AG20443 (cell line): ENCODE measurements around the gene PRPSAP2.

ENCODE experiments used
- DNase-seq: peaks from one replicate; pipeline ENCODE4 v3.0.0; 2012; ENCODE audit warnings: low spot score, mixed read lengths

The PRPSAP2 gene

DNA sequence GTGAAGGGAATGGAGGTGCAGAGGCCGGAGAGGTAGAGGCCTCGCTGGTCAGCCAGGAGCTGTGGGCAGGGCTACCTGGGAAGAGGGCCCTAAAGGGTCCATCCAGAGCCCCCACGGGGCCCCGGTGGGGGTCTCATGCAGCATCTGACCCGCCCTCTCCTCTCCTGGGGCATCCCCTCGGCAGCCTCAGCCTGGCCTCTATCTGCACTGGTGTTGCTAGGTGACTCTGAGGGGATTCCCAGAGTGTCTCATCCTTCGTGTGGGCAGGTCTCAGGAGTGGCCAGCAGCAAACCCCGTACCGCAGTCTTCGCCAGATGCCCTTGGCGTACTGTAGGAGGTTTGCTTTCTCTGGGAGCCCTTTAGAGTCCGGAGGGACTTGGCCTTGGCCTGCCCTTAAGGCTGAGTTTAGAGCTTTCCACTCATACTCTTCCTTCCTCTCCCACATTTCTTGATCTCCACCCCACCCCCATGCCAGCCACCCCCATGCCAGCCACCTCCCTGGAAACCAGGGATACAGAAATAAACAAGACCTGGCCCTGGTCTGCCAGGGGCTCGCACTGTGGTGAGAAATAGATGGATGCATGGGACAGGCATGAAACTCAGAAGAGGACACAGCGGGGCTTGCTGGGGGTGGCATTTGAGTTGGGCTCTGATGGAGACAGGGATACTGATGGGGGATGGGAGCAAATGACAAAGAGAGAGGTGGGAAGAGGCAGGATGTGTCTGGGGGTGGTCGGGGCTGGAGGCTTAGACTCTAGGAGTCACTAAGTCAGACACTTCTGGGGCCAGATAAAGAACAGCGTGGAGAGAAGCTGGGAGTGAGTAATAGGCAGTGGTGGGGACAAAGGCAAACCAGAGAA, 103.9 kb downstream of the PRPSAP2 start:
- DNase-seq, result peak; percentile 48

DNA sequence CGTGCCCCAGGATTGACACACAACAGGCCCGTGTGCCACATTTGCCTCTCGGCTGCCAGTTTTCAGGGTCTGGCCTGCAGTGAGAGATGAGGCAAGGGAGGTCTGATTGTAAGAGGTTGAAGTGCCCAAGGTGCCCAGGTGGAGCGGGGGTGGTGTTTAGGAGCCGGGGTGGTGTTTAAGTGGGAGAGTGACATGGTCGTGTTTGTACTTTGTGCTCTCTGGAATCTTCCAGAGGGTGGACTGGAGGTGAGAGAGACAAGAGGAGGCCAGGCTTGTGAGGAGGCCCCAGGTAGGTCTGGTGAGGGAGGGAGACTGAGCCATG, 104.5 kb downstream of the PRPSAP2 start:
- DNase-seq, result no peak

DNA sequence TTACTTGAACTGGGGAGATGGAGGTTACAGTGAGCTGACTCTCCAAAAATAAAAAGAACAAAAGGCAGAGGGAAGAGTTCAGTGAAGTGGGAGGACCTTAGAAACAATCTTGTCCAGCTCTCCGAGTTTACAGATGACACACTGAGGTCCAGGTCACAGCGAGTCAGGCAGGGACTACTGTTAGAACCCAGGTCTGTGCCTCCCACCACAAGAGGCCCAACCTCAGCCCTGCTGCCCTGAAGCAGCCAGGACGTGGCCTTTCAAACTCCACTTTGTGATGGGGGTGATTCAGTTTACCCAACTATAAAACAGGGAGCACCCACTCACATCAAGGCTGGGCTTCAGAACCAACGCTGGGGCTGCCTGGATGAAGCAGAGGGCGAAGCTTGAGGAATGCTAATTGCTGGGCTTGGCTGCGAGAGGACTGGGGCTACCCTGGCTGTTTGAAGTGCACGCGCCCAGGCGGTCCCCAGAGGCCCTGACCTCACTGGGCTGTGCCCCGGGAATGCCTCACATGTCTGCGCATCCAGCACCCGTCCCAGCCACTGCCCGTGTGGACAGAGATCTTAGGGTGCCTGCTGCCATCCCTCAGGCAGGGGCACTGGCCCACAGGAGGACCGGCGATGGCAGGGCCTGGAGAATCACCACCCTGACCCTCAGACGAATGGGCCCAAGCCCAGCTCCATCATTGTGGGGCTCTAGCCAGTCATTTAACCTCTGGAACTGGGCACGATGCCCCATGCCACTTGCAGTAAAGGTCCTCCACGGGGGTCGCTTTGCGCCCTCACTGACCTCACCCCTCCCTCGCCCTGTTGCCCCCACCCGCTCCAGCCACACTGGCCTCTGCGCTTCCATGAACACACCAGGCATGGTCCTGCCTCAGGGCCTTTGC, 105.4 kb downstream of the PRPSAP2 start:
- no peak for DNase-seq

DNA sequence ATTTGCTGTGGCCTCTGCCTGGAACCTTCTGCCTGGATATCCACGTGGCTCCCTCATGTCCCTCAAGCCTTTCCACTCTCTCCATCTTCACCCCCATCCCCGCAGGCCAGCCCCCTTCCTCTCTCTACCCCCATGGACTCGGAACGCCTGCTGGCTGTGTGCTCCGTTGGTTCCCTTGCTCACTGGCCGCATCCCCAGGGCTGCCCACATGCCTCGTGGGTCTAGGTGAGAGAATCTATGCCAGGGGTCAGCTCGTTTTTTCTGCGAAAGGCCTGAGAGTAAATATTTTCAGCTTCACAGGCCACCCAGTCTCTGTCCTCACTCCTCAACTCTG, 106.1 kb downstream of the PRPSAP2 start:
- DNase-seq, result no peak

DNA sequence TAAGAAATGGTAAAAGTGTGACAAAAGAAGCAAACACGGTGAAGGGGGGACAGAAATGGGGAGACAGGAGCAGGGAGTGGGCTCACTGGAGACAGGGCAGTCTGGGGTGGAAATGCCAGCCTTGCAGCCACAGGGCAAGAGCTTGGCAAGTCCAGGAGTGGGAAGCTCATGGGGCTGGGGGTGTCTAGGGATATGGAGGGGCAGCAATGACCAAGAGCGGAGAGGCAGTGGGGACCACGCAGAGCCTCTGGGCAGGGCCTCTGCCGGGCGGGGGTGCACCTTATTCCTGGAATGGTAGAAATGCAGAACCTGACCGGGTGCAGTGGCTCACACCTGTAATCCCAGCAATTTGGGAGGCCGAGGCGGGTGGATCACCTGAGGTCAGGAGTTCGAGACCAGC, 106.6 kb downstream of the PRPSAP2 start:
- DNase-seq, result no peak

DNA sequence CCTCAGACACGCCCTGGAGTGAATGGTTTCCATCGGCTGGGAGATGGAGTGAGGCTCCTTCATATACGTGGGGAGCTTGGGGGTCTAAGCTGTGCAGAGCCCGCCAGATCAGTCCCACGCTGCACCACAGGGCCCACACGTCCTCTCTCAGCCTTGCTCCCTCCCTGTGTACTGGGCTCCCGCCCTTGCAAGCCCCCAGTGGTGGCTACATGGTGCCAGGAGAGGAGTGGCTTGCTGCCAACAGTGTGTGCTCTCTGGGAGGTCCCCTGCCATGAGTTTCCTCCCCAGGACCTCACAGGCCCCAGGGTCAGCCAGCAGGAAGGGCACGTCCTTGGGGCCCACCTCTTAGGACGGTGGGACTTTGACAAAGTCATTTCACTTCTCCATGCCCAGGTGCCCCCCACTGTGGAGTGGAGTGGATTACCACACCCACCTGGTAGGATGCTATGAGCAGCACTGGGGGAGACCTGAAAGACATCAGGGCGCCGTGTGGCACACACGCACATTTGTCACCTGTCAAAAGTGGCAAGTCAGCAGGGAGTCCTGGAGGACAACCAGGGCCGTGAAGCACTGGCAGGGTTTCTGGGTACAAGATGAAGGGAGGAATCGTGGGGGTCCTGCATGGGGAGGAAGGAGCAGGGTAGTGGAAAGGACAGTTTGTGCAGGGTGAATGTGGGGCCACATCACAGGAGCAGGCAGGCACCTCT, 107.8 kb downstream of the PRPSAP2 start:
- no peak for DNase-seq

DNA sequence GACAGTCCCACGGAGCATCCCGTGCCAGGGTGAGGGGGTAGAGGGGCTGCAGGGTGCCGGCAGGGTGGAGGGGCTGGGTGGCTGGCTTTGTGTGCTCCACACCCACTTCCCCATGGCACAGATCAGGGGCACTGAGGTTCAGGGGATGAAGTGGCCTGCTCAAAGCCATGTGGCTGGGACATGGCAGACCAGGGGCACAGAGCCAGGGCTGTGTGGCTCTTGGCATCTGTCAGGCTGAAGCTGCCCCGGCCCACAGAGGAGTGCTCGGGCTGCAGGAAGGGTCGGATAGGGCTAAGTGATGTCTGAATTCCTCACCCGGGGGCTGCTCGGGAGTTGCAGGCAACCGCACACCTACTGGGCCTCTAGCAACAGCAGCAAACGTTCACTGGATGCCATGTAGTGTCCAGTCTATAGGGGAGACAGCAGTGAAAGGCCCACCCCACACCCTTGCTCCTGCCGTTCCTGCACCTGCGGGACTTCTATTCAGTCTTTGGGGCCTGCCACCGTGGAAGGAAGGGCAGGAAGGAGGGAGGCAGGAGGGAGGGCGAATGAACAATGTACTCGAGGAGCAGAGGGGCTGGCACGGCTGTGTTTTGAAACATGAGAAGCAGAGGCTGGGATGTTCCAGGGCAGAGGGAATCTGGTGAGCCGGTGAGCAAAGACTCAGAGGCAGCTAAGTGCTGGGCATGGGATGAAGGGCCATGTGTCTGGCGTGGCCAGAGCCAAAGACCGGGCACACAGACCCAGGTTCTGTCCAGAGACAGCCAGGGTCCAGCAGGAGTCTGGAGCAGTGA, 109.1 kb downstream of the PRPSAP2 start:
- DNase-seq, result peak; percentile 40

DNA sequence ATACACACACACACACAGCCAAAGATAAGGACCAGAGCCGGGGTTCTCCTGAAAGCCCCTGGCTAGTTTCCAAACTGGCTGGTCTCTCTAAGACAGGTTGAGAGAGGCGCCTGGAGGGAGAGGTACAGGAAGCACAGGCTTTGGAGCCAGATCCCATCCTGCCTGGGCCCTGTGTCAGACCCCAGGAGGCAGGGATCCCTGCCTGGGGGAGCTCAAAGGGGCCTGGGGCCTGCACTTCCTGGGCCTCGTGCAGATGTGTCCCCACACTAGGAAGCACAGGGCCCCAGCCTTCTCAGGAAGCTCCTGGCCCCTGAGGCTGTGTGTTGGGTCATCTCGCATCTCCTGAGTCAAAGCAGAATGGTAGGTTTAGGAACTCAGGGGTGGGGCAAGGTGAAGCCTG, 110.0 kb downstream of the PRPSAP2 start:
- no peak for DNase-seq

DNA sequence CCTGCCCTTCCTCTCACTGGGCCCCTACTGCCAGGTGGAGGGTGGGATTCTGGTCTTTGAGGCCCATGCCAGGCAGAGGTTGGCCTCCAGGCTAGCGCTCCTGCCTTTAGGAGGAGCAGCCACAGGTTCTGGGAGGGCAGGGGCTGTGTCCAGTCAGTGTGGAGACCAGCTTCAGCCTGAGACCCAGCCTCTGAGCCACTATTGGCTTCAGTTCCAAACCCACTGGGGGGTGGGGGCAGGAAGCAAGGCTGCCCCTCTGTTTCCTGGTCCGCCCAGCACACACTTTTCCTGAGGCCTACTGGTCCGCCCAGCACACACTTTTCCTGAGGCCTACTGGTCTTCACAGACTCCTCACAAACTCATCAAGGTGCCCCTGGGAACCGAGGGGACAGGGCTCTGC, 110.4 kb downstream of the PRPSAP2 start:
- no peak for DNase-seq

DNA sequence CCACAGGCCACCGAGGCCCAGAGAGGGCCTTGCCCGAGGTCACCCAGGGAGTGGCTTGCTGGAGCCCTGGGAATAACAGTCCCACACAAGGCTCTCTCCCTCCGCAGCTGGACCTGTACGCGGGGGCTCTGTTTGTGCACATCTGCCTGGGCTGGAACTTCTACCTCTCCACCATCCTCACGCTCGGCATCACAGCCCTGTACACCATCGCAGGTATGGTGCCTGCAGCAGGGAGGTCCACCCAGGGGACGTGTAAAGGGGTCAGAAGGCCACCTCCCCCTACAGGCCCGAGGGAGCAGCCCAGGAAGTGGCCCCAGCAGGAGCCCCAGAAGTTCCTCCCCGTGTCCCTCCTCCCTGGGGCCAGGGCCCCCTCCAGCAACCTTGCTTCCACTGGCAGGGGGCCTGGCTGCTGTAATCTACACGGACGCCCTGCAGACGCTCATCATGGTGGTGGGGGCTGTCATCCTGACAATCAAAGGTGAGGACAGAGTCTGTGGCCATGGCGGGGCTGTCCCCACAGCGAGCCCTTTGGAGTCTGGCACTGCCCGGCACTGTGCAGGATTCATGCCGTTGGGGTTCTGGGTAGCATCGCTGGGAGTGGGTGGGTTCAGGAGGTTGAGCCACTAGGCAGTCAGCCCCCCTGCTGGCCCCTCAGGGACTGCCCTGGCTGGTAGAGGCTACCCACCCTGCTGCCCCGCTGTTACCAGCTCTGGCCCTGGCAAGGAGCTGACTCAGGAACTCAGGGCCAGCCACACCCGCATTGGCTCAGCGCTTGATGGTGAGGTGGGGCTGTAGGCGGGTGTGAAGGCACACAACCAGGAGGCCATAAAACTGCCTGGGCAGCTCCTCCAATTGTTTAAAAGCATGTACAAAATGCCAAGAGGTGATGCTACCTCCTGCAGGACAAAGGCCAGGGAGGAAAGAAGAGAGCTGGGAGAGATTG, 111.3 kb downstream of the PRPSAP2 start:
- DNase-seq, result peak; percentile 74

DNA sequence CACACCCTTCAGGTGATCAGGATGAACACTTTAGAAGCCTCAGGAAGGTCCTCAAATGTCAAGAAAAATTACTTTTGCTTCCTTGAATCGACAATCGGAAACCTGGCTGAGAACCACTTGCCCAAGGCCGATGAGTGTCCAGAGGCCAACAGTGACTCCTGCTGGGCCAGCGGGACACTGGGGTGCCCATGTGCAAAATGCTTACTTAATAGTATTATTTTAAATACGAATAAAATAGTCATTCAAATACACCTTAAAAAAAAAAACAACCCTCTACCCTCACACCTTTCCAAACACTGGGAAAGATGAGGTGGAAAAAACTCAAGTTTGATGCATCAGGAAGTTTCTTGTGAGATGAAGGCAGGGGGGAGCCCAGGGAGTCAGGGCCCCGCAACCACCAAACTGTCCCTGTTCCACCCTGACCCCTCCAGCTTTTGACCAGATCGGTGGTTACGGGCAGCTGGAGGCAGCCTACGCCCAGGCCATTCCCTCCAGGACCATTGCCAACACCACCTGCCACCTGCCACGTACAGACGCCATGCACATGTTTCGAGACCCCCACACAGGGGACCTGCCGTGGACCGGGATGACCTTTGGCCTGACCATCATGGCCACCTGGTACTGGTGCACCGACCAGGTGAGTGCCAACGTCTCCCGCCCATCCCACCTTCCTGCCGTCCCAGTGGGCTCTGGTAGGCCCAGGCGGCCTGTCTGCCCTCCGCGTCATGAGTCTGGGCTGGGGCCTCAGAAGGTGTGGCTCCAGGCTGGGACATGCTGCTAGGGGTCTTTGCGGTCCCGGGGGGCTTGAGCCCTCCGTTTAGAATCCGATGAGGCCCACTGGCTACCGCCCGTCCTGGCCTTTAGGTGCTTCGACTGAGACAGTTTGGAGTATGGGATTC, 112.9 kb downstream of the PRPSAP2 start:
- no peak for DNase-seq

DNA sequence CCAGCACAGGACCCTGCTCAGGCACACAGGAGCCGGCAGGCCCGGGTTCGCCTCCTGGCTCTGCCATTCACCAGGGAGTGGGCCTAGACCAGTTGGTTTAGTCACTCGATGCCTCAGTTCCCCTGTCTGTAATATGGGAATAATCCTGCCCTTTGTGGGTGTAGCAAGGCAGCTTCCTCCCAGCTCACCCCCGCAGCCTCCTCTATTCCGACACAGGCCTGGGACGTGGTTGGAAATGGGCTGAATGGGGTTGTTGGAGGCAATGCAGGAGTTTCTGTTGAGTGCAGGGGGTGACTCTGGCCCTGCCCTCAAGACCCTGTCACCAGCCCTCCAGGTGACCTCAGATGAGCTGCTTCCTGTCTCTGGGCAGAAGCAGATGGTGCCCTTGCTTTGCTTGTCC, 113.9 kb downstream of the PRPSAP2 start:
- no peak for DNase-seq

DNA sequence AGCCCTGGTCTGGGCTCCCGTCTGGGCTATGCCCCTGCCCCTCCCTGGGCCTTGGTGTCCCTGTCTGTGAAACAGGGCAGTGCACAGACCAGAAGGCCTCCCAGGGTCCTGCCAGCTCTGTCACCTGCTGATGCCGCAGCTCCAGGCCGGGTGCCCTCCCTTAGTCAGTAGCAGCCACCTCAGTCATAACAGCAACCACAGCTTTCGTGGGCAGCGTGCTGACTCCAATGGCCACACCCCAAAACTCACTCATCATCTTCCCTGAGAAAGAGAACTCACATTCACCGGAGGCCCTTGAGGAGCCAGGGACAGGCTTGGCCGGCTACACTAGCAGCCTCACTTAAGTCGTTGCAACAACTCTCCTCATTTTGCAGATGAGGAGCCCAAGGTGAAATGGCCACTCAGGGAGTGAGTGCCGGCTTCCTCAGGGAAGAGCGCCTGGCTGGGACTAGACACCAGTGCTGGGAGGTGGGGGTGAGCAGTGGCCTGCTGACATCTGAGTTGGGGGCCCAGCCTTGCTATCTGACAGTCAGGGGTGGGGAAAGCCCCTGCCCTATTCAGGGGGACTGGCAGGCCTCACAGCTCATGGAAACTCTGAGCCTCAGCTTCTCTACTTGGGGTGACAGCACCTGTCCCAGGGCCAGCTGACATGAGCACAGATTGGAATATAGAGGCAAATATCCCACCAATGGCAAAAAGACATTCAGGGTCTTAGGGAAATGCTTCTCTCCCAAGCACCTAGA, 116.6 kb downstream of the PRPSAP2 start:
- DNase-seq, result peak; percentile 52

DNA sequence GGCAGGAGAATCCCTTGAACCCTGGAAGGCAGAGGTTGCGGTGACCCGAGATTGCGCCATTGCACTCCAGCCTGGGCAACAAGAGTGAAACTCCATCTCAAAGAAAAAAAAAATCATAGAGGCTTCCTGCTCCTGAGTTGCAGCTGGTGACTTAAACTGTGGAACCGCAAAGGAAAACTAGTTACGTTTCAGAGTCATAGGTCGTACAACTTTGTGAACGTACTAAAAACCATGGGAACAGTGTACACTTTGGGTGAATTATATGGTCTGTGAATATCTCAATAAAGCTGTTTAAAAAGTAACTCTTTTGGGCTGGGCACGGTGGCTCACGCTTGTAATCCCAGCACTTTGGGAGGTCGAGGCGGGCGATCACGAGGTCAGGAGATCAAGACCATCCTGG, 117.7 kb downstream of the PRPSAP2 start:
- no peak for DNase-seq

DNA sequence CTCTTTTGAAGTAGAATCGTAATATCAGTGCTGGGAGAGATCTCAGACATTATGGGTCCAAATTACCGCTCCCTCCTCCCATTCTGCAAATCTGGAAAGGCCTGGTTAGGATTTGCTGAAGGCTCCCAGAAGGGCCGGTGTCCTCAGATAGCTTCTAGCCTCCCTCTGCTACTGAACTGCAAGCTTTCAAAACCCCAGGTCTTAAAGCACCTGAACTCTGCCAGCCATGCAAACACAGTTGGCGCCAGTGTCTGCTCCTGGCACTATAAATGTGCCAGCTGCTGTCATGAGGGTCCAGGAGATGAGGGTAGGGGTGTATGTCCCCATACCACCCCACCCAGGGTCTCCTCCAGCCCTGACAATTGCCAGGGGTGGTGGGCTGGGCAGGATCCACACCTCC, 118.3 kb downstream of the PRPSAP2 start:
- no peak for DNase-seq

DNA sequence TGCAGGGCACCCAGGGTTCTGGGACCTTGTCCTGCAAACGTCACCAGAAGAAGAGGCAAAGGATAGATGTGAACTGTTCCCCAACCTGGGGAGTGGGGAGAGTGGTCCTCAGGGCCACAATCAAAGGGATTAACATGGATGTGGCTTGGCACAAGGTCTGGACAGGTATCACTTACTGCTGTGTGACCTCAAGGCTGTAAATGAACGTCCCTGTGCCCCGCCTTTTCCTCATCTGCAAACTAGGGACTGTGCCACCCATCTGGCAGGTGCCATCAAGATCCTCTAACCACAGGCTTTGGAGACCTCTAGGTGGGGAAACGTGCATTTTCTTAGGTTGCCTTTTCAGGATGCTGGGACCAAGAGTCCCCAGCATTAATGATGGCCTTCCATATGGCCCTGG, 119.1 kb downstream of the PRPSAP2 start:
- no peak for DNase-seq

DNA sequence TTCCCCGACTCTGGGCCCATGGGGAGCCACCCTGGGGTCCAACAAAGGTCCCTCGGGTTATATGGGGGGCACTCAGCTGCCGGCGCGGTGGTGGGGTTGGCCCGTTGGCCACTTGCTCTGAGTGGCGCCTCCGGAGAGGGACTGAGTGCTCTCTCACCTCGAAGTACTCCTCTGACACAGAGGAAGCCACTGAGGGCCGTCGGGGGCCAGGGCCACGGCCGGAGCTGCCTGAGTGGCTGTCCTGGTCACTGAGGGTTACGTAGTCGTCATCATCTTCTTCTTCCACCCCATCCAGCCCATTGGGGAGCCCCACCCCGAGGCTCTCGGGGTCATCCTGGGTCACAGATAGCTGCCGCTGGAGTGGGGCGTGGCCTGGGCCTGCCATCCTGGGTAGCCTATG, 119.7 kb downstream of the PRPSAP2 start:
- no peak for DNase-seq

DNA sequence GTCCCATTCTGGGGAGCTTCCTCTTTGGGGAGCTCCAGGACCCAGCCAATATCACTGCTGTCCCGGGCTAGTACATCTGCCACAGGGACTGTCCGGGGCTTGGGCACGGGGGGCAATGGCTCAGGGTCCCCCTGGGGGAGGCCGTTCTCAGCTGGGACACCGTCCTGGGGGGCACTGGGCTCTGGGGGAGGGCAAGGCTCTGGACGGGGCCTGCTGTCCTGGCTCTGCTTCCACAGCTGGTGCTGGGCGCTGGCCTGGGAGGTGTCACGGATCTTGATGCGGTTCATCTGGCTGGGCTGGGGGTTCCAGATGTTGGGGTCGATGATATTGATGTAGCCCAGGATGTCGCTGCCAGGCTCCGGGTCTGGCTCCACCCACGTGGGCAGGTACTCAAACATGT, 120.1 kb downstream of the PRPSAP2 start:
- DNase-seq, result no peak

DNA sequence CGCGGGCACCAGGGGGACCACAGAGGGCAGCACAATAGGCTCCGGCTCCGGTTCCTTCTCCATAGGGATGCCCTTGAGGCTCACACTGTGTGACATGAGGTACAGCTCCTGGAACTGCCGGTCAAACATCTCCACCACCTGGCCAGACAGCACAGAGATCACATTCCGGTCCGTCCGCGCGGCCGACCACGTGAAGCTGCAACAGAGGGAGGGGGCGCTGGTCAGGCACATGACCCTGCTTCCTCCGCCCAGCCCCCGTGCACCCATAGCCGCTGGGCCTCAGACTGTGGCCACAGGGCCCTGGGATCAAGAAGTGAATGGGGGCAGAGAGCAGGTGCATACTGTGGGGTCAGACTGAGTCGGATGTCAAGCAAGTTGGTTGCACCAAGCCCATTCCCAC, 120.7 kb downstream of the PRPSAP2 start:
- no peak for DNase-seq
